HepG2 (cell line): ENCODE data around the gene TLDC2. TPM values are rescaled to one million over a fixed set of nuclear protein-coding genes. Genes with fewer than 3 reads are reported as not detected.

Source experiments
- ATAC-seq: fragments of 200-7000 bp; cut with Tn5 transposase; 3 replicates; pipeline ENCODE4 v1.9.1; 2020; ENCODE audit warnings: mild to moderate bottlenecking, moderate library complexity
- BruUV-seq: library from RNA; stranded (reverse); fragments of 400-500 nt; replicated peaks from 2 replicates; lab custom pipeline; 2021; lab: Mats Ljungman, UMichigan
- CTCF ChIA-PET: fragments of 300-600 bp; formaldehyde crosslinking; extraction: SDS; loops from one replicate; lab custom pipeline; 2021; ENCODE audit warnings: low total read pairs, inconsistent platforms, low intra/inter-chr PET ratio; lab: Yijun Ruan, JAX
- POLR2A ChIA-PET: fragments of 350-600 bp; sonication (Branson Sonifier 250); formaldehyde crosslinking; loops from one replicate; lab custom pipeline; 2020; ENCODE audit warnings: antibody characterized with exemption, inconsistent platforms; lab: Yijun Ruan, JAX
- DNase-seq: peaks from one replicate; pipeline ENCODE4 v3.0.0-alpha.2; 2015; ENCODE audit warnings: low spot score
- FAIRE-seq: peaks from 3 replicates; lab custom pipeline; 2011; peaks lifted over from hg19 to GRCh38; lab: Jason Lieb, UNC
- H2AFZ ChIP-seq: one replicate; pipeline ENCODE4 v1.6.1; 2011; ENCODE audit warnings: low read length, inconsistent platforms
- H3K27ac ChIP-seq: fragments of 300-600 bp; 3 replicates; pipeline ENCODE4 v1.8.0; 2011; ENCODE audit warnings: mixed run types, mild to moderate bottlenecking, mixed read lengths, low read length, inconsistent platforms; ENCODE audit not compliant: insufficient read depth; ENCODE audit errors: extremely low read length
- H3K27me3 ChIP-seq, 2 experiments: fragments of 200-600 bp in 1 of 2; 2 replicates in 1 of 2; 3 replicates in 1 of 2; pipeline versions ENCODE4 v1.6.0 to v1.8.0; 2011; ENCODE audit warnings: low read length in 2 of 2, mild to moderate bottlenecking in 2 of 2, moderate library complexity in 2 of 2, inconsistent platforms in 1 of 2; ENCODE audit not compliant: insufficient read depth in 2 of 2, control insufficient read depth in 1 of 2
- H3K36me3 ChIP-seq, 2 experiments: fragments of 200-600 bp in 1 of 2; replicated peaks in 1 of 2; 2 replicates in 1 of 2; 3 replicates in 1 of 2; pipeline versions ENCODE4 v1.5.1 to v1.8.0; 2011; ENCODE audit warnings: low read length in 2 of 2, inconsistent platforms in 1 of 2; ENCODE audit not compliant: insufficient read depth in 2 of 2, control insufficient read depth in 1 of 2
- H3K4me1 ChIP-seq: 2 replicates; pipeline ENCODE4 v1.5.1; 2012; ENCODE audit warnings: low read length, inconsistent platforms; ENCODE audit not compliant: insufficient read depth
- H3K4me2 ChIP-seq: 2 replicates; pipeline ENCODE4 v1.6.0; 2011; ENCODE audit warnings: low read depth, low read length, inconsistent platforms
- H3K4me3 ChIP-seq, 3 experiments: fragments of 200-600 bp in 1 of 3; sonication (generic), shearing (Covaris generic) in 1 of 3; replicated peaks in 1 of 3; 2 replicates each; pipeline ENCODE4 v1.5.1; 2011 to 2016; ENCODE audit warnings: low read length in 3 of 3, inconsistent platforms in 2 of 3, low read depth in 2 of 3, mild to moderate bottlenecking in 2 of 3, control low read depth in 1 of 3, mixed read lengths in 1 of 3; ENCODE audit not compliant: insufficient read depth in 1 of 3
- H3K79me2 ChIP-seq: one replicate; pipeline ENCODE4 v1.6.1; 2011; ENCODE audit warnings: low read length, inconsistent platforms; ENCODE audit not compliant: insufficient read depth
- H3K9ac ChIP-seq: 2 replicates; pipeline ENCODE4 v1.6.0; 2011; ENCODE audit warnings: mild to moderate bottlenecking, low read depth, low read length, inconsistent platforms; ENCODE audit not compliant: insufficient read depth
- H3K9me3 ChIP-seq: 2 replicates; pipeline ENCODE4 v1.5.1; 2012; ENCODE audit warnings: mild to moderate bottlenecking, low read length
- H4K20me1 ChIP-seq: 2 replicates; pipeline ENCODE4 v1.6.0; 2011; ENCODE audit warnings: inconsistent platforms, mild to moderate bottlenecking, low read length, moderate library complexity; ENCODE audit not compliant: insufficient read depth
- HIC2 ChIP-seq: sonication (generic); formaldehyde crosslinking; IDR thresholded peaks from 2 replicates; pipeline ENCODE4 v1.9.0; 2022; ENCODE audit warnings: low read depth, missing genetic modification reagents
- MAZ ChIP-seq, 2 experiments: sonication (generic) in 1 of 2; formaldehyde crosslinking in 1 of 2; IDR thresholded peaks; 2 replicates each; pipeline versions ENCODE4 v1.5.0 to v1.6.1; 2012 to 2020; ENCODE audit warnings: low read depth in 2 of 2, mild to moderate bottlenecking in 2 of 2, borderline replicate concordance in 1 of 2, improper control_type of control experiment in 1 of 2, low read length in 1 of 2, missing genetic modification reagents in 1 of 2, moderate library complexity in 1 of 2
- MTA1 ChIP-seq: sonication (generic); formaldehyde crosslinking; IDR thresholded peaks from 2 replicates; pipeline ENCODE4 v1.4.0; 2020; ENCODE audit warnings: missing genetic modification reagents, mild to moderate bottlenecking, borderline replicate concordance
- MTF2 ChIP-seq: sonication (generic); formaldehyde crosslinking; IDR thresholded peaks from 2 replicates; pipeline ENCODE4 v1.5.0; 2020; ENCODE audit warnings: missing genetic modification reagents, borderline replicate concordance
- MYC ChIP-seq: sonication (generic); formaldehyde crosslinking; IDR thresholded peaks from 2 replicates; pipeline ENCODE4 v1.9.0; 2021; ENCODE audit warnings: missing genetic modification reagents, borderline replicate concordance
- ZBTB7A ChIP-seq: sonication (generic); formaldehyde crosslinking; IDR thresholded peaks from 2 replicates; pipeline ENCODE4 v1.8.0; 2022; ENCODE audit warnings: mild to moderate bottlenecking, missing genetic modification reagents
- ZNF318 ChIP-seq: sonication (generic); formaldehyde crosslinking; IDR thresholded peaks from 2 replicates; pipeline ENCODE4 v1.4.0; 2020; ENCODE audit warnings: mild to moderate bottlenecking, missing genetic modification reagents
- ZNF567 ChIP-seq: sonication (generic); formaldehyde crosslinking; IDR thresholded peaks from 2 replicates; pipeline ENCODE4 v1.8.1; 2023; ENCODE audit warnings: mild to moderate bottlenecking, missing genetic modification reagents, borderline replicate concordance
- ZNF577 ChIP-seq: sonication (generic); formaldehyde crosslinking; IDR thresholded peaks from 2 replicates; pipeline ENCODE4 v1.4.0; 2020; ENCODE audit warnings: mild to moderate bottlenecking, low read depth, missing genetic modification reagents, borderline replicate concordance
- ZNF883 ChIP-seq: sonication (generic); formaldehyde crosslinking; IDR thresholded peaks from 2 replicates; pipeline ENCODE4 v1.5.1; 2020; ENCODE audit warnings: mild to moderate bottlenecking, missing genetic modification reagents; ENCODE audit errors: not compliant biosample characterization
- WGBS: methylation state at CpG from one replicate; pipeline ENCODE4 v1.1.6; 2017; ENCODE audit warnings: low lambda C conversion rate; 5-methylcytosine and 5-hydroxymethylcytosine counted together
- in situ Hi-C: cut with HindIII; loops from 2 replicates; pipeline ENCODE4 v1.10.0; 2017; ENCODE audit warnings: low pct_unique_long_range_greater_than_20kb; ENCODE audit not compliant: extremely low pct_ligation_motif_present
- intact Hi-C: fragments of 100-400 bp; cut with micrococcal nuclease; formaldehyde crosslinking; loops from one replicate; pipeline ENCODE4 v1.10.0; 2022; ENCODE audit not compliant: unreplicated experiment
- polyA plus RNA-seq, 8 experiments: library from polyadenylated mRNA; depleted of rRNA in 3 of 8; stranded (reverse) in 7 of 8; unstranded in 1 of 8; fragments of >200 nt; fragmentation: Illumina TruSeq in 4 of 8; extraction: Trizol in 4 of 8; gene quantifications; 2 replicates each; pipeline versions ENCODE4 v1.2.1 to v1.2.3, GENCODE V29; 2011 to 2016; ENCODE audit warnings: low read depth in 4 of 8, missing spikeins in 1 of 8, mixed read lengths in 1 of 8; ENCODE audit not compliant: insufficient read depth in 1 of 8
- total RNA-seq, 5 experiments: library from RNA; depleted of rRNA; stranded (reverse); fragments of >200 nt; fragmentation: Illumina TruSeq; extraction: Trizol; gene quantifications; 2 replicates each; pipeline ENCODE4 v1.2.3, GENCODE V29; 2016; ENCODE audit warnings: low read depth in 1 of 5

TLDC2 gene
- total and polyA plus RNA-seq, 2 of the 13 experiments (the other 11 are each of a cell fraction or from before 2014, with no cell fraction given), result 1.5 to 1.6 TPM

DNA sequence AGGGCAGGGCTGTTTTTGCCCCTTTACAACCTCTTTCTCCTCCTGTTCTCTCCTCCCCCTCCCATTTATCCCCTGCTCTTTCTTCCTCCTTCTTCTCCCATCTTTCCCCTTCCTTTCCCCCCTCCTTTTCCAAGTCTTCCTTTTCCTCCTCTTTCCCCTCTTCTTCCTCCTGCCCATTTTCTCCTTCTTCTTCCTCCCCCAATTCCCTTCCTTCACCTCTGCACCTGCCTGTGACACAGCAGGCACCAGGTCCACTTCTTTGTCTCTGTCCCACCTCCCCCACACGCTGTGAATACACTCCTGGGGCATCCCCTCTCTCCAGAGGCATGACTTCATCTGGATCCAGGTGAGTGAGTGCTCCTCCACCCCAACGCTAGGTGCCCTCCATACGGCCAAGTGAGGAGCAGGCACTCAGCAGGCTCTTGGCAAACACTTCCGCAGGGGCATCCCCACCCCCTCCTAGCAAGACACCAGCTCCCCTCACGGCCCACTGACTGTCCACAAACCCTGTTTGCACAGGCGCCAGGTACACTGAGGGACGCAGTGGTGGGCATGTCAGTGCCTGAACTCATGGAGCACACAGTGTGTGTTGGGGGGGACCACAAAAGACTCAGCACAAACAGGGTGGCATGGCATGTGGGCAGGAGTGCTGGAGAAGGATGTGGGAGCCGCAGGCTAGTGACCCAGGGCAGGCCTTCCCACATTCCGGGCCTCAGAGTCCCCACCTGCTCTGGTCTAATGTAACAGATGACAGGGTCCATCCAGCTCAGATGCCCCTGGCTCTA lies 10.7 kb upstream of the TLDC2 start:
- Histone ChIP-seq H3K27me3 (peaks cover 1 to 17% of the 10 kb centered on the region in 2 experiments; a peak in 1 of 5 replicates), H3K79me2 (peaks cover 22% of the 10 kb centered on the region), H3K36me3 (no peaks in the 10 kb centered on the region; a peak in 1 of 5 replicates), H3K4me1 (peaks cover 57% of the 10 kb centered on the region), H2AFZ (no peak overlapping the region), H3K4me3 (peak overlapping the region in 1 of 3 experiments; percentile 47; a peak in 1 of 6 replicates), H3K4me2 (peak overlapping the region; percentile 90), H3K9ac (no peak overlapping the region), H3K9me3 (no peaks in the 10 kb centered on the region), H4K20me1 (no peaks in the 10 kb centered on the region), H3K27ac (no peak overlapping the region)
- intact Hi-C loops, result no loop called here
- FAIRE-seq (no peak), ATAC-seq (peak; percentile 18), DNase-seq (no peak)
- no TSS peak for BruUV-seq
- ChIA-PET CTCF (interaction anchor here (0.8 to 1.3 kb wide), 2 partner anchors 20 to 22 kb away, joined by 3 read pairs; no protein-coding TSS in a partner anchor), POLR2A (interaction anchor here (2.0 to 4.9 kb wide), 3 partner anchors 7 to 11 kb away, joined by 7 to 39 read pairs (median 22); partner anchors contain the start of gene TLDC2)
- 9% methylated on average over 9 of the region's 9 CpGs for WGBS
- in situ Hi-C loops, result no loop called here
- TF ChIP-seq ZNF318 (CRISPR knock-in tag) (no peak), MTF2 (no peak), ZNF883 (CRISPR knock-in tag) (no peak), MYC (CRISPR knock-in tag) (peak; percentile 32; the same call in 1 of the 2 replicates), ZBTB7A (CRISPR knock-in tag) (0 out of 2 replicates have a peak, but pooled peaks have one; percentile 25), ZNF567 (CRISPR knock-in tag) (0 out of 2 replicates have a peak, but pooled peaks have one; percentile 37), MAZ (IDR thresholded peaks at IDR 0.05; ENCODE audit: borderline replicate concordance, low read depth, low read length) (no peak), MAZ (CRISPR knock-in tag; IDR thresholded peaks at IDR 0.05; ENCODE audit: low read depth) (no peak), MTA1 (CRISPR knock-in tag) (peak; percentile 18; the same call in 1 of the 2 replicates), ZNF577 (CRISPR knock-in tag) (0 out of 2 replicates have a peak, but pooled peaks have one; percentile 31), HIC2 (CRISPR knock-in tag) (peak; percentile 60; the same call in 1 of the 2 replicates)
